GM21717 (cell line): ENCODE measurements around the gene NUP98.

Experiments
- ATAC-seq: cut with Tn5 transposase; IDR thresholded peaks from one replicate; pipeline ENCODE4 v1.9.1; 2021; ENCODE audit warnings: mild to moderate bottlenecking, moderate library complexity; ENCODE audit not compliant: unreplicated experiment

The NUP98 gene

DNA sequence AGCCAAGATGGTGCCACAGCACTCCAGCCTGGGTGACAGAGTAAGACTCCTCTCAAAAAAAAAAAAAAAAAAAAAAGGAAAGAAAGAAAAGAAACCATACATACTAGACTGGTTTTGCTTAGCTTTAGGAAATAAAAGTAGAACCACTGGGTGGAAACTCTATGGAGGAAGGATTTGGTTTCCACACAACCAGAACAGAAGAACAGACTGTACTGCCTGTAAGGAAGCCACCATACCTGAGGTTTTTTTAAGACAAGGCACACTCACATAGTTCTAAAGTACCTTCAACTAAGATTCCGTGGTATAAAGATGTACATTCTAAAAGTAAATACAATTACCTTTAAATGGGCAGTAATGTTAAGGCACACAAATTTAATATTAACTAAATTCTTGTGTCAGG is 58.6 kb downstream of the NUP98 start:
- no peak for ATAC-seq

DNA sequence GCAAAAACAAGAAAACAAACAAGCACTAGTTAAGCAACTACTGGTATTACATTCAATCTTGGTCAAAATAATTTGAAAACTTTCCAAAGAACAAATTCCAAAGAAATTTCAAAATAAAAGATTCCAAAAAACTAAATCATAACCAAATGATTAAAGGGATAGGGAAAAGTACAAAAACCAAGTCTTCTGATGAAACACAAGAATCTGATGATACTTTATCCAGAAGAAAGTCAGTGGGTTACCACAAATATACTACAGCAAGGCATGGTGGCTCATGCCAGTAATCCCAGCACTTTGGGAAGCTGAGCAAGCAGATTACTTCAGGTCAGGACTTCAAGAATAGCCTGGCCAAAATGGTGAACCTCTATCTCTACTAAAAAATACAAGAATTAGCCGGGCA is 59.1 kb downstream of the NUP98 start:
- no peak for ATAC-seq

DNA sequence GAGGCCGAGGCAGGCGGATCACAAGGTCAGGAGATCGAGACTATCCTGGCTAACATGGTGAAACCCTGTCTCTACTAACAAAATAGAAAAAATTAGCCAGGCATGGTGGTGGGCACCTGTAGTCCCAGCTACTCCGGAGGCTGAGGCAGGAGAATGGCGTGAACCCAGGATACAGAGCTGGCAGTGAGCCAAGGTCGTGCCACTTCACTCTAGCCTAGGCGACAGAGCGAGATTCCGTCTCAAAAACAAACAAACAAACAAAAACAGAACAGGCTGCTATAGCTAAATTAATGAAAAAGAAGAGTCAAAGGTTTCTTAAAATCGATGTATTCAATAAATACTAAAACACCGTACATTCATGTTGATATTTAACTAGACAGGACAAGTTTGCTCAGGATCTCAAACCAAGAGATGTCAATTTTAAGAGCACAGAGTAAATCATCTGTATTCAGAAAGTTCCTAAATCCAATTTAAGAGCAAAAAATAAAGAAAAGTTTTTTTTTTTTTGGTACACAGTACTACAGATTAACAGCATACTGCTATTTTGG is 59.9 kb downstream of the NUP98 start:
- ATAC-seq: no peak

DNA sequence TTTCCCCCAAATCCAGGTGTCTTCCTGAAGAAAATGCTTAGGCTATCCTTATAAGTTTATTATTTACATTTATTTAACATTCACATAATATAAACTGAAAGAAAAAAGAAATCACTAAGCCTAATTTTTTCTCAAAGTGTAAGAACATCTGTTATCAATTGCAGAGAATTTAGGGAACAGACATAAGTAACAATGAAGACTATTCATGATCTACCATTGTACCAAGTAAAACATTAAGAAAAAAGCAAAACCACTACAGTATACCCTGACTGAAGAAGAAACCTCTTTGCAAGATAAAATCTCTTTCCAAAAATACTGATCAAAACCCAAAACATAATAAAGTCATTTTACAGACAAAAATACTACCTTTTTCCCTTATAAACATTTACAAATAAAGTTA is 60.5 kb downstream of the NUP98 start:
- ATAC-seq: no peak

DNA sequence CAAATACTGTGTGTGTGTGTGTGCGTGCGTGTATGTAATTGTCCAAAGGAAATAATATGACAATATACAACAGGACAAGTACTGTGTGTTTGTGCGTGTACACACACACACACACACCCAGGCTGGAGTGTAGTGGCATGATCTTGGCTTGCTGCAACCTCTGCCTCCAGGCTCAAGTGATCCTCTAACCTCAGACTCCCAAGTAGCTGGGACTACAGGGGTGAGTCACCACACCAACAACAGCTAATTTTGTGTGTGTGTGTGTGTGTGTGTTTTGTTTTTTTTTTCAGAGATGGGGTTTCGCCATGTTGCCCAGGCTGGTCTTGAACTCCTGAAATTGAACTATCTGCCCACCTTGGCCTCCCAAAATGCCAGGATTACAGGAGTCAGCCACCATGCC is 61.5 kb downstream of the NUP98 start:
- no peak for ATAC-seq

DNA sequence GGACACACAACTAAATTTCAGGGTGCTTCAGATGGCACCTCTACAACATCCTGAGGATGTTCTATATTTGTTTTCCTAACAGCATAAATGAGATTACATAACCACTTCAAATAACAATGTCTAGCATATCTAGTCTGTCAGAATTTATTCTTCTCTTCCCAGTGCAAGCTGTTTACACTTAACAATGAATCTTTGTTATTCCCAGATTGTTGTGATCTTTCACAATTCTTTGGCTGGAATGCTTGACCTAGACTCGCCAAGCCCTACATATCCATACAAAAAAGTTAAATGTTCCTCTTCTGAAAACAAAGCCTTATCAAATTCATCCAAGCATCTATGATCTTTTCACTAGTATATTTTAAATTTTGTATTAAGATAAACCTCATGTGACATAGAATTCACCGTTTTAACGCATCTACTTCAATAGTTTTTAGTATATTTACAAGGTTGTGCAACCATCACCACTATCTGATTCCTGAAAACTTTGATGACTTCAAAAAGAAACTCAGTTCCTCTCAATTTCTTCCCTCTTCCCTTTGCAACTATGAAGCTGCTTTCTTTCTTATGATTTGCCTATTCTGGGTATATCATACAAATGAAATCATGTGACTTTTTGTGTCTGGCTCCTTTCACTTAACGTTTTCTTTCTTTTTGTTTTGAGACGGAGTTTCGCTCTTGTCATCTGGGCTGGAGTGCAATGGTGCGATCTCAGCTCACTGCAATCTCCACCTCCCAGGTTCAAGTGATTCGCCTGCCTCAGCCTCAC is 64.5 kb downstream of the NUP98 start:
- ATAC-seq: no peak

DNA sequence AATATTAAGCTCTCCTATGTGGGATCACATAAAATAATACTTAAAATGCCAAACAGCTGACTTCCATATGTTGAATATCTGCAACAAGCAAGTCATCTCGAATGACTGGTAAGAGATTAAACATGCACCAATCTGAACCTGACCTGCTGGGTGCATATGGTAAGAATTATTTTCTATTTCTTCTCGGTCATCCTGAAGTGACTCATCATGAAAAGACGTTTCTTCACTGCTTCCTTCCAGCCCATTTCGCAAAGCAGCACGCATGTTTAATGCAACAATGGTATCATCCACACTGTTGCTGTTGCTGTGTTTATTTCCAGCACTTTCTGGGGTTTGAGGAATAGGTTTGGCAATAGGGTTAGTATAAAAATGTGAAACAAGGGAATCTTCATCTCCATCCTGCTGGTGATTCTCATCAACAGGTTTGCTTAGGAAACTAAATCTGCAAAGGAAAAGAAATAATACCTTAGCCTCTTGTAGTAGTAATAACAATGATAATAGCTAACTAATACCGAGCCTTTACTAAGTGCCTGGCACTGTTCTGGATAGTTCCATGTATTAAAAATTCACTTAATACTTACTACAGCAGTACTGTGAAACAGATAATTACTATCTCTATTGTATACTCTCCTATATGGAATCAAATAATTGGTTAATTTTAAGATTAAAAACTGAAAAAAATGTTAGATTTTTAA is 74.2 kb downstream of the NUP98 start:
- ATAC-seq: no peak

DNA sequence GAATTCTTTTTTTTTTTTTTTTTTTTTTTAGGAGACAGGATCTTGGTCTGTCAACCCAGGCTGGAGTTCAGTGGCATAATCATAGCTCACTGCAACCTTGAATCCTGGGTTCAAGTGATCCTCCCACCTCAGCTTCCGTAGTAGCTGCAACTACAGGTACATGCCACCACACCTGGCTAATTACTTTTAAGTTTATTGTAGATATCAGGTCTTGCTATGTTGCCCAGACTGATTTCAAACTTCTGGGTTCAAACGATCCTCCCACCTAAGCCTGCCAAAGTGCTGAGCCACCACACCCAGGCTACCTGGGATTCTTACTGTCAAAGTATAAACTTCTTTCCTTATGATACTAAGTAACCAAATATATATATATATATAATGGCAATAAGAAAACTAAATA is 75.3 kb downstream of the NUP98 start:
- no peak for ATAC-seq

DNA sequence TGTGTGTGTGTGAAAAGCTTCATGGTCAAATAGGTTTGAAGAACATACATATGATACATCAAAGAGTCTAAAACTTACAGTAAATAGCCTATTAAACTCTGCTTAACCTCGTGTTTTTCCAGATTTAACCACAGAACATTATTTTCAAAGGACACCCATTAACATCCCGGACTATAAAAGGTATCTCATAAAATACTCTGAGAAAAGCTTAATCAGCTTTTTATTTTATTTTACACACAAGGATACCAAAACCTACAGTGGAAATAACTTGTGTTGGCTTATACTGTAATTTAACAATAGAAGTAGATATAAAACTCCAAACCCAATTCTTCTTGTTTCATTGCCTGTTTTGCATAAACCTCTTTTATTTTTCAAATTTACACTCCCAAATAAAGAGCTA is 76.4 kb downstream of the NUP98 start:
- no peak for ATAC-seq

DNA sequence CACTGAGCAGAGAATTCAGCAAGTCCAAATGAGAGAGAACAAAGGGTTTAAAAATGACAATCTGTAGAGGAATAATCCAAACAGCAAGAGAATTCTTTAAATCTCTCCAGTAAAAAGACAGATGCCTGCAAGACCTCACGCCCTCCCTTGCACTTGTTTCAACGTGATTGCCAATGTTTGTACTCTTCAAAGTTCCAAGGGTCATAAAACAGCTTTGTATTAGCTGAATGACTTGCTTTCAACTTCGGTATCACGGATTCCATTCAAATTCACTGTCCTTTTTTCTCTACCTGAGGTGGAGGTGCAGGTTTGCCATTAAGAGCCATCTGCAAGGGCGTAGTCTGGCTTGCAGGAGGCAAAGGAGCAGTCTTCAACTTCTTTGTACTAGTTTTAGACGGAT is 85.1 kb downstream of the NUP98 start:
- ATAC-seq: no peak

DNA sequence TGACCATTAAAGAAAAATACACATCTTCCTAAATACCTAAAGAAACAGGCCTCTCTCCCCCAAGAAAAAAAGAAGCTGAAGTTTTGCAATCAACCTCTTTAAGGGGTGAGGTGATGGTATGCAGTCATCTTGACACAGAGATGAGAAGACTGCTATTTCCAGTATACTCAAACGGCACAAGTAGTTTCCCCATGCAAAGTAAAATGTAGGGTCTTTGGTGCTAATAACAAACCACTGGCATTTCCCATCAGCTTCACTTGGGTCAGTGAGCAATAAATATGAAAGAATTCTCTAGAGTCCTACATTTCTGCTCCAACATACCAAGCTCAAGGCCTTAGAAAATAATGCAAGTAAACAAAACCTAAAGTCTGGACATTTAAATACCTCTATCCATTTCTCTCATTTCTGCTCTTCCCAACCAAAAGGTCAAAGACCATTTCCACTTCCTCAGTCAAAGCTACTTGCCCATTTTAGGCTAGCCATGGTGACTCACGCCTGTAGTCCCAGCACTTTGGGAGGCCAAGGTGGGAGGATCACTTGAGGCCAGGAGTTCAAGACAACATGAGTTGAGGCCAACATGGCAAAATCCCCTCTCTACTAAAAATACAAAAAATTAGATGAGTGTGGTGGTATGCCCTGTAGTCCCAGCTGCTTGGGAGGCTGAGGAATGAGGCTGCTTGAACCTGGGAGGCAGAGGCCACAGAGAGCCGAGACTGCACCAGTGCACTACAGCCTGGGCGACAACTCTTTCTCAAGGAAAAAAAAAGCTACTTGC is 86.7 kb downstream of the NUP98 start:
- no peak for ATAC-seq

DNA sequence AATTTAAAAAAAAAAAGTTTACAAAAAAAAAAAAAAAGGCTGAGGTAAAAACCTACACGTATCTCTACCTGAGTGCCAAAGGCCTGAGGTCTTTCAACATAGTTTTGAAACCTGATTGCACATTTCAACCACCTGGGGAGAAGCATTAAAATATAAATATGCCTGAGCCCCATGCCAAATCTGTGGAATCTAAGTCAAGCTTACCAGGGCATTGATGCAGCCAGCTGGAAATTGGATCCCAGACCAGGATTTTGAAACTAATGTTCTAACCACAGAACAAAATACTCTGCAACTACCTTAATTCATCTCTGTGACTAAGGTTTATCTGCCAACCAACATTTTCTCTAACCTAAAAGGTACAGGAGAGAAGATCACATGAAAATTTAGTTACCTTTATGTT is 87.4 kb downstream of the NUP98 start:
- no peak for ATAC-seq

DNA sequence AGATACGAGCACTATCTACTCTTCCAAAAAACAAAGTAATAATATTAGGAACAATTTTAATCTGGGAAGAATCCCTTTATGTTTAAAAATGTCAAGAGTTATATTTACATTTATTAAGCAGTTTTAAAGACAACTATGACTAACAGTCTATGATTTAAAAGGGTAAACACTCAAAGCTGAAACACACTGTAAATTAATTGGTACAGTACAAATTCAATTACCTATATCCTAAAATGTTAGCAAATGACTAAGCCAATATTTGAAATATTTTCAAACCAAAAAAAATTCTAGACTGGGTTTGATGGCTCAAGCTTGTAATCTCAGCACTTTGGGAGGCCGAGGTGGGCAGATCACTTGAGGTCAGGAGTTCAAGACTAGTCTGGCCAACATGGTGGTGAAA is 90.2 kb downstream of the NUP98 start:
- no peak for ATAC-seq

DNA sequence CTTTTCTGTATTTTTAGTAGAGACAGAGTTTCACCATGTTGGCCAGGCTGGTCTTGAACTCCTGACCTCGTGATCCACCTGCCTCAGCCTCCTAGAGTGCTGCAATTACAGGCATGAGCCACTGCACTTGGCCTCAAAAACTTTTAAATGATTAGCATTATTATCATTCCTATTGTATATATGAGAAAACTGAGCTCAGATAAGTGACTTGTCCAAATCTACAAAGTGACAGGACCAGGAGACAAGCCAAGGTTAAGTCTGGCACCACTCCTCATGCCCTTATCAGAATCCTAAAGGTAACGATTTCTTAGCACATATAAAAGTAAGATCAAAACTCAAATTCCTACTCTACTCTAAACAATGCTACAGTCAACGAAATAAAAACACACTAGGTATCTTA is 94.0 kb downstream of the NUP98 start:
- no peak for ATAC-seq

DNA sequence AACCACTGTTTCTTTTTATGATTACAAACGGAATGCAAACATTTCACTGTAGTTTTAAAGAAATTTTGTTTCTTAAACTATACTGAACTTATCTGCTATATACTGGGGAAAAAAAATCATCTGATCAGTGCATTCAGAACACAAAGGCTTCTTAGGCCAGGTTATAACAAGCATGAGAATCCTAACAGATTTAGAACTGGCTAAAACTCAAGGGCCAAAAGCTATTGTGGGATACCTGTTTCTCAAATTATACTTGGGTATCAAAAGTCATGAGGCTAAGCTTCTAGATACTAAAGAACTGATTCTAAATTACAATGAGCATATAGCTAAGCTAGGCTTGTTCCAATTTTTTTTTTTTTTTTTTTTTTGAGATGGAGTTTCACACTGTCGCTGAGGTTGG is 96.4 kb downstream of the NUP98 start:
- no peak for ATAC-seq

DNA sequence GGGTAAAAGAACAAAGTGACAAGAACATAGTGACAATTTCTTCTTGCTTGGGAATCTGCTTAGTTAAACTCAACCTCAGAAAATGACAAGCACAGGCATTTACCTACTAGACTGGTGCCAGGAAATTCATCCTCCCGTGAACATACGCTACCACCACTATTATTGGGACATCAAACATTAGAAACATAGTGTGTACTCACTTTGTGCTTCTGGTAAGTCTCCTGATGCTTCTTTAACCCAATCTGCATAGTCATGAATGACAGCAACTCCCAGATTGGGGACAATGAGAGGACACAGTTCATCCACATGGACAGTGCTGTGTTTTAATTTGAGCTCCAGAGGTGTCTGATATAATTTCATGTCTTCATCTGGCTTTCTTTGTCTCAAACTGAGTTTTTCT is 96.9 kb downstream of the NUP98 start:
- ATAC-seq: no peak

DNA sequence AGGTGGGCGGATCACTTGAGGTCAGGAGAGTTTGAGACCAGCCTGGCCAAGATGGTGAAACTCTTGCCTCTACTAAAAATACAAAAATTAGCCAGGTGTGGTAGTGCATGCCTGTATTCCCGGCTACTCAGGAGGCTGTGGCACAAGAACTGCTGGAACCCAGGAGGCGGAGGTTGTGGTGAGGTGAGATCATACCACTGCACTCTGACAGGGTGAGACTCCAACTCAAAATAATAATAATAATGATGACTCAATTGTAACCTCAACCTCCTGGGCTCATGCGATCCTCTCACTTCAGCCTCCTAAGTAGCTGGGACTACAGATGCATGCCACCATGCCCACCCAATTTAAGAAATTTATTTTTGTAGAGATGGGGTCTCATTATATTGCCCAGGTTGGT is 110.6 kb downstream of the NUP98 start:
- ATAC-seq: no peak

DNA sequence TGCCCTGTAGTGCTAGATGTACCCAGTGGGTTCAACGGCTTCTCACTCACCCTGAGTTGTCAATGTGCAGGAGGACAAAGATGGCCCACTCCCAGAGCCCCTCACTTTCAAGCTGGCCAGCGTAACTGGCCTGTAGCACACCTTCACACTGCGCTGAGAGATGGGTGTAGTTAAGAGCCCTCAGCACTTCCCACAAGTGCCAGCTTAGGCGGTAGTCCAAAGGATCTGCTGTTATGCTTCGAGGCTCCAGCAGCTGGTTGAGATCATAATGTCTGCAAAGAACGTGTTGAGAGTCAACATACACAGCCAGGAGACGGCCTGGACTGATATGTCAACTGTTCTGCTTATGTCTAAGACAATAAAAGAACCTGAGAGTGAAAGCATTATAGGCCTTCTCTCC is 111.4 kb downstream of the NUP98 start:
- ATAC-seq: no peak

DNA sequence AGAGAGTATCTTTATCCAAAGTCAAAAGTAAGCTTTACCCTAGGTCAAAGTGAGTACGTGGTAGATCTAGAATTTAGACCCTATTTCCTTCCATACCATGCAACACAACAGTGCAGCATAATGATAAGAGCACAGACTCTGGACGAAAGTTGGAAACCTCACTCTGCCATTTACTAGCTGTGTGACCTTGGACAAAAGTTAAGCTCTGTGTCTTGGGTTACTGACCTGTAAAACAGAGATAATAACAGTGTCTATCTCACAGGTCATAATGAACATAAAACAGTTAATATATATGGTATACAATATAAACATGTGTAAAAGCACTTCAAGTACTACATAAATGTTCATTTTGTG is 112.6 kb downstream of the NUP98 start:
- no peak for ATAC-seq

DNA sequence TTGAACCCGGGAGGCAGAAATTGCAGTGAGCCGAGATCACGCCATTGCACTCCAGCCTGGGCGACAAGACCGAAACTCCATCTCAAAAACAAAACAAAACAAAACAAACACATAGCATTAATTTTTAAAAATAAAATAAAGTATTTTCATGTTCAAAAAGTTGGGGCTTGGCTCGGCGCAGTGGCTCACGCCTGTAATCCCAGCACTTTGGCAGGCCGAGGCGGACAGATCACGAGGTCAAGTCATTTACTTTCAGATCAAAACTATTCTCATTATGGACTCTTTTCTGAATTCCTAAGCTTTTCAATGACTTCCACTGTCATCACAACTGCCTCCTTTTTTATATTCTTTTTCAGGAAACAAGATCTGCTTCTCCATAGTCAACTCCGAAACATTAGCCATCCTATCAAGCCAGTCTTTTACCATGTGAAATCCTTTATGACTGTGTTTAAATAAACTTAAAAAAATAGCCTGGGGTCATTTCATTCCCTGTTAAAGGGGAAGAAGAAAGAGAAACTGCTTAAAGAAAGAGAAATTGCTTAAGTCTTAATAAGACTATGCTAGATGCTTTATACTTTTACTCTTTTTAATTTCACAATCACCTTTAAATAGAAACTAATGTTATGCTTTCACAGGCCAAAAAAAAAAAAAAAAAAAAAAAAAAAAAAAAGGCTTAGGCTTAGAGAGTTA is 113.1 kb downstream of the NUP98 start:
- no peak for ATAC-seq

DNA sequence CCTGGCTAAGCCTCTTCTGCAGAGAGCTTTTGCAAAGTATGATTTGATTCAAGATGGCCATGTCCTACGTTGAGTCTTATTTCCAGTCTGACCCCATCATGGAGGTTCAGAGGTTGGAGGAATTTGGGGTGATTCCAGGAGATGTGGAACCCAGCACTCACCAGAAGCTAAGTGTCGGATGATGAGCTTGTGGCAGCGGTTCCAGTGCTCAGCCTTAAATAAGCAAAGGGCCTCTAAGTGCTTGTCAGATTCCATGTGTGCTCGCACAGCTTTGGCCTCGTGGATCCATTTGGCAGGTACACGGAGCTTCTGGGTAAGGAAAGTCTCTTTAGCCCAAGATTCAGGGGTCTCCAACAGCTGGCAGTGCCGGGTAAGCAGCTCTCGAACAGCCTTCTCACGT is 114.3 kb downstream of the NUP98 start:
- ATAC-seq: no peak
